HG03521 (cell line): Measurements from ENCODE around the gene AREG.

ENCODE experiments used
- ATAC-seq: cut with Tn5 transposase; IDR thresholded peaks from one replicate; pipeline ENCODE4 v1.9.1; 2021; ENCODE audit warnings: mild to moderate bottlenecking, moderate library complexity; ENCODE audit not compliant: unreplicated experiment

Gene AREG

DNA sequence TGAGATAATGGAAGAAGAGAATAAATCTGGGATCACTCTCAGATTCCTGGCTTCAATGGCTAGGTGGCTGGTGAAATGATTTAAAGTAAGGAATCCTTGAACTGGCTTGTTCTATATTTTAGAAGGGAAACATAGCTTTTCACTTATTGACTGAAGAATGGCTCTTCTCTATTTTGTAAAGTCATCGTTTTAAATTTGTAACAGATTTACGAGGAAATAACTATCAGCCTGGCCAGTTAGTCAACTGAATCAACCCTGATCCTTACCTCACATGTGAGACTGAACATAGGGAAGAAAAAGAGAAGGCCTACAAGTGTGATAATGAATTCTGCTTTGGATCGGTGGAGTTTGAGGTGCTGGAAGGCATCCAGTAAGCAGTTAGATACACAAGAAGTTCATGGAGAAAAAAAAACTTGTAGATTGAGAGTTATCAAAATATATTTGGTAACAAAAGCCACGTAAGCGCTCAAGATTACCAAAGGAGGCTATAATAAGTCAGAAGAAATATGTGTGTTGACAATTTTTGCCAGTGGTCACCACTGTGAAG, 12.0 kb downstream of the AREG start:
- no peak for ATAC-seq

DNA sequence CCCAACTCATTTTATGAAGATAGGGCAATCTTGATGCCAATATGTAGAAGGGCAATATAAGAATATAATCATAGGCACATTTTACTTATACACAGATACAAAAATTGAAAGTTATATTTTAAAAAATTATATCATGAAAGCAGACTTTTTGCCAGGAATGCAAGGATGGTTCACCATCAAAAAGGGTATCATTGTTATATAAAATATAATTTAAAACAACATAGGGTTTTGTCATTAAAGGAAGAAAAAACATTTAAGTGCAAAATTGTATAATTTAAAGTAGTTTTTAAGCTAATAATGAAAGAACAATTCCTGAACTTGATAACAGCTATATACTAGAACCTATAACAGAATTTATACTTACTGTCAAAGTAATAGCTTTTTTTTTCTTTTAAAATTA, 15.9 kb downstream of the AREG start:
- no peak for ATAC-seq

GRCh38 chr4:74463123-74463522, 18.2 kb downstream of the AREG start:
- no peak for ATAC-seq

DNA sequence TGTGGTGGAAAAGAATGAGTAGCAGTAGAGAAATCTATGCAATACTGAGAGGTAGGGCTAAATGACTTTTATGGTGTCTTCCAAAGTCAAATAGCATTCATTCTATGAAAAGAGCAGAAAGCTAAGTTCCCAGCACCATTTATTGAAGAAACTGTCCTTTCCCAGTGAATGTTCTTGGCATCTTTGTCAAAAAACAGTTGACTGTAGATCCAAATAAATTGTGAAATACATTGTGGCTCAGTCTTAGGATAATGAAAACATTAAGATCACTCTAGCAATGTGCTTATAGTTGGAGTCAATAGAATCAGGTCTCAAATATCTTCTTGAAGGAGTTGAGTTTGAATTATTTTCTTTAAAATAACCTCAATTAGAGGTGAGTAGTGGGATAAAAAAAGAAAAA, 19.4 kb downstream of the AREG start:
- no peak for ATAC-seq

DNA sequence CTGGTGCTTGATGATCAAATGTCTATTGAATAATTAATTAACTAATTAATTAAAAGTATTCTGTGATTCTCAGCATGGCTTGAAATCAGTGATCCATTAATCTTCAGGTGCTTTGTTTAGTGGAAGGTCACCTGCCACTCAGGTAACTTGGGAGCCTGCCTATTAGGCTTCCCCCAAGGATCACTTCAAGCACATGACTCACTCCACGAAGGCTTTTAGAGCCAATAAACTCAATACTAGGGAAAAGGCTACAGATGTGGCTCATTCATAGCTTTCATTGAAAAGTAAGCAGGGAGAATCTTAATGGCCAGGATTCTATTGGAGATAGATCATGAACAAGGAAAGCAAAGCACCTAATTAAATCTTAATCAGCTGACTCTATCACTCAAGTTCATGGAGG, 21.3 kb downstream of the AREG start:
- ATAC-seq: no peak

DNA sequence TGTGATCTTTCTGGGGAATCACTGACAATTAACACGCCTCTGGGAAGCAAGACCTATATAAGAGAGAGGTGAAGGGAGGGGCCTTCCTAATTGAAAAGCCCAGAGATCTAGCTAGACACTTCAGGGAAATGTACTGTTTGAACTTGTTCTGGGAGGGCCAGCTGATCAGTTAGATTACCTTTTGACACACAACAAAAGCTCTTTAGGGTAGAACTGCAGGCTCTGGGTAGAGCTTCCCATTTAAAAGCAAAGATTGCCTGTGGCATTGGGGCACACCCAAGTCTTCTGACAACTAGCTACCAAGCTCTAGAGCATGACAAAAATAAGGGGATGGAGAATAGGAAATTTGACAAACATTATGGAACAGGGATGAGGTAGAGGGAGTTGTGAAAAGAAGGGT, 26.3 kb downstream of the AREG start:
- no peak for ATAC-seq

DNA sequence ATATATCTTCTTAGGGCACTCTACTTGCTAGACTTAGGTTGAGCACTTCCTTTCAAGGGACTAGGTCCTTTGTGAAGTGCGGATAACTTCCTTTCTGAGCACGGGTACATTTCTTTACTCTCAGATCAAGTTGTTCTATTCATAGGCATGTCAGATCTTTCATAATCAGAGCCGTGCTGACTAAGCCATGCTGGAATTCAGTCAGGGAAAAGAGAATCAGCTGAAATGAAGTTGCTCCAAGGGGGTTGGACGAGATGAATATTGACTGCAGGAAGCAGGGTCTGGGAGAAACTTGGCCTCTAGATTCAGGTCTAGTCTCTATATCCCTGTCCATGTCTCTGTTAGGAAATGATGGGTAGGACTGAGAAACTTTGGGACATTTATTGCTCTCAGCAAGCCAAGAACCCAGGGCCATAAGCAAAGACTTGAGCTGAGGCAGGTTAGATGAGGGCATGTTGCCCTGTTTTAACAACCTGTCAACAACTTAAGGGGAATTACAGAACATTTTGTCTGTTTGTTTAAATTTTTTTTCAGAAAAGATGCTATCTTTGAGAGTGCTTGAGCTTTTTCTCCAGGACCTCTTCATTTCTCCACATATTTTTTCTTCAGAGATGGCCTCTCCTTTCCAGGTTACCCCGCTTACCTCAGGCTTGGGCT, 28.3 kb downstream of the AREG start:
- no peak for ATAC-seq

DNA sequence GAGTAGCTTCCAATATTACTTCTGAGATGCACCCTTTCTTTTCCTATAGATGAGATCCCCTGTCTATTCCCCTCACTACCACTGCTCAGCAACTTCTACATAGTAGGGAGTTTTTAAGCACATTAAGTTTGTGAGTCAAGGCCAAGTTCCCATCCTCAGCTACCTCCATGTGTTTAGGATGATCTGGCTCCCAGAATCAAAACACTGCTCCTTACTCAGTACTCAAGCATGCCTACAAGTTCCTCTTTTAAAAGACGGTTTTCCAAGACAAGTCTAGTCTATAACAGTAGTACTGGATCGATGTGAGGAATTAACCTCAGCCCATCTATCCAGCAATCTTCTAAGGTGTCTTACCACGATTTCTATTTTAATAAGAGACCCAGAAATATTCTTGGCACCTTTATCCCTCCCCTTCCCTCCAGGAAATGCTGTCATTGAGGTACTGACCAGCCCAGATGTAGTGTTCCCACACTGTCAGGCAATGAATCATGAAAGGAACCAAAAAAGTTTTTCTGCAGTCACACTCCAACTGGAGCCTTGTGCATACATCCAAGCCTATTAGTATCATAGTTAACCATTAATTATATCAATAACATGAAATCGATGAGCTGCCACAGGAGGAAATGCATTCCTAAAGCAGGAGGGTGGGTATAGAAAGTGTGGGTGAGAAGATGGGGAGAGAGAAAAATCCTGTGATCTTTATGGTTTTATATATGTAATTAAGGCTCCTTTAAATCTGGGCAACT, 29.6 kb downstream of the AREG start:
- no peak for ATAC-seq

GRCh38 chr4:74475091-74475800, 30.3 kb downstream of the AREG start:
- no peak for ATAC-seq

GRCh38 chr4:74475946-74476345, 31.0 kb downstream of the AREG start:
- no peak for ATAC-seq

- no peak for ATAC-seq
Observed at GRCh38 chr4:74479009-74479408, 34.1 kb downstream of the AREG start.

GRCh38 chr4:74480267-74480666, 35.3 kb downstream of the AREG start:
- ATAC-seq: no peak

- no peak for ATAC-seq
Observed at GRCh38 chr4:74481891-74482609, 37.1 kb downstream of the AREG start.

- ATAC-seq: no peak
Observed at GRCh38 chr4:74483226-74483911, 38.4 kb downstream of the AREG start.

DNA sequence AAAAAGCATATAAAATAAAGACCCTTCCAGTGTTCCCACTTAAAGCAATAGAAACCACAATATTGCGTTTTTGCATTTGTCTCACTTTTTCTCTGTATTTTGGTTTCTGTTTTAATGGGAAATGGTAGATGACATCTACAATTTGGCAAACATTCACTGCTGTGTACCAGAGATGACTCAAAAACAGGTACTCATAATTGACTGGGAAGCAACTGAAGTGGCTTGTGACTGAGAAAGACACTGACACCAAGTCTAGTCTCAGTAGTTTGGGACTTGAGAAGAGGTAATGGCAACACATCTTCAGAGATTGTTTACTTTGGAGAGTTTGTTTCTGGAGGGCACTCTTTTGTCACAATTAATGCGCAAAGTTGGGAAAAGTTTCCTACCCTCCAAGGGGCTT, 42.0 kb downstream of the AREG start:
- ATAC-seq: no peak

DNA sequence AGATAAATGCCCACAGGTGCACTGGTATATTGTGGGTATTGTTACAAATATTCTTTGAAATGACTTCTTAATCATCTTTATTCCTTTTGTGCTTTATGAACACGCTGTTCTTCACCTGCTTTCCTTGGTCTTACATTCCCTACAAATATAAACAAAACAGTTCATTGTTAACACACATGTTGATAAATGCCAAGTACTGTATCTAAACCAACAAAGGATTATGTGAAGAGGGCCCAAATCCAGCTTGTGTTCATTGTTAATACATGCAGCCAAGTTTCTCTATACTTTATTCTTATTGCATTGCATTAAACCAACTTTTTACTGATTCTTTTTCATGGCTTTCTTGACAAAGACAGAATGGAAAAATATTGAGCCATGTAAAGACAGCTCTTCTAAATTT, 42.8 kb downstream of the AREG start:
- ATAC-seq: no peak

GRCh38 chr4:74490736-74491135, 45.8 kb downstream of the AREG start:
- no peak for ATAC-seq

- ATAC-seq: no peak
Observed at GRCh38 chr4:74499986-74500781, 55.2 kb downstream of the AREG start.

- ATAC-seq: no peak
Observed at GRCh38 chr4:74501579-74501978, 56.6 kb downstream of the AREG start.

DNA sequence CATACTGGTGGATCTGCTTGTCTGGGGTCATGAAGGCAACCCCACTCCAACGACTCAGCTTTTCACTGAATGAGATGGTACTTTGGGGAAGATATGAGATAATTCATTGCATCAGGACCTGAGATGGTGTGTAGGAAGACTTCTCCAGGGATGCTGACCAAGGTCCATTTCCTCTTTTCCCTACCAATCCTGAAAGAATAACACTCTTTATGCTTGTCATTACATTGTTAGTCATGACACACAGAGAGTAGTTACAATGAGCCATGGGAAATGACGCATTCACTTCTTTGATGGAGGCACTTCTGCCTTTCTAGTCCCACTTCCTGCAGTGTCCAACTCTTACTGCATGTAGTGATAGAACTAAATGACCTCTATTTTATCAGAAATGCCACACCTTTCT, 58.6 kb downstream of the AREG start:
- ATAC-seq: no peak
